IMR-90 (cell line): Measurements from ENCODE around the gene EVL.

Experiments used
- BHLHE40 ChIP-seq: fragments of 150-350 bp; IDR thresholded peaks from 2 replicates; pipeline ENCODE4 v1.6.1; 2016; ENCODE audit warnings: mild to moderate bottlenecking, low read depth, low read length
- POLR2A ChIP-seq: IDR thresholded peaks from 2 replicates; pipeline ENCODE4 v1.6.1; 2012; ENCODE audit warnings: mild to moderate bottlenecking, low read depth, low read length
- RAD21 ChIP-seq: IDR thresholded peaks from 2 replicates; pipeline ENCODE4 v1.6.1; 2012; ENCODE audit warnings: low read length, improper control_type of control experiment
- TF ChIP-seq, protein P1 (sequence below): fragments of 150-350 bp; IDR thresholded peaks from 2 replicates; pipeline ENCODE4 v1.6.1; 2017; ENCODE audit warnings: mild to moderate bottlenecking, antibody characterized with exemption, low read length, low read depth
- TF ChIP-seq, protein P2 (sequence below): fragments of 150-350 bp; IDR thresholded peaks from 2 replicates; pipeline ENCODE4 v1.6.1; 2016; ENCODE audit warnings: low read depth, mild to moderate bottlenecking, low read length, moderate library complexity, borderline replicate concordance
- TF ChIP-seq, protein P3 (sequence below): conservative IDR thresholded peaks from 2 replicates; pipeline ENCODE4 v1.5.1; 2012; ENCODE audit warnings: mild to moderate bottlenecking, low read depth, low read length, improper control_type of control experiment

DNA sequence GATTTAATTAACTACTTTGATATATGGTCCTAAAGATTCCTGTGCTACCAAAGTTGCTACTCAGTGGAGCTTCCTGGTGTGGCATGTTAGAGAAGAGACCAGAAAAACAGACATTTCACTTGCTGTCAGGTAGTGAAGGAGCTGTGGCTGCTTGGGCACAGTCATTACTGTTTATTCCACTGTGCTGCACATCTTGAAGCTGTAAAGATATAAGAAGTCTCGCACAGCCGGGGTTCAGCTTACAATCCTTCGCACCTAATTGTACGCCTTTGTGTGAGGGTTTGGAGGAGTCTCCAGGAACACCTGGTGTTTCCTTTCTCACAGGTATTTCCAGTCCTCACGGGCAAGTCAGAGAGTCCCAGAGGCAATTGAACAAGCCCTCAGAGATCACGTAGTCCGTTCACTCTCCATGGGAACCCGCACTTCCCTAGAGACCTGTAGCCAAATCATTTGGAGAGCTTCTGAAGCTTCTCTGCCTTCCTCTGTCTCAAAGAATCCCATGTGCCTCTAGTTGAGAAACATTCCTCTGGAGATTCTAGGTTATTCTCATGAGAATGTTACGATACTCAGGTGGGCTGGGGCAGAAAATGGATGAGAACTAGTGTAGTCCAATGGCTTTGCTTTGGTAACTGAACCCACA is 4.1 kb downstream of the EVL start:
- TF ChIP-seq, protein P1, sequence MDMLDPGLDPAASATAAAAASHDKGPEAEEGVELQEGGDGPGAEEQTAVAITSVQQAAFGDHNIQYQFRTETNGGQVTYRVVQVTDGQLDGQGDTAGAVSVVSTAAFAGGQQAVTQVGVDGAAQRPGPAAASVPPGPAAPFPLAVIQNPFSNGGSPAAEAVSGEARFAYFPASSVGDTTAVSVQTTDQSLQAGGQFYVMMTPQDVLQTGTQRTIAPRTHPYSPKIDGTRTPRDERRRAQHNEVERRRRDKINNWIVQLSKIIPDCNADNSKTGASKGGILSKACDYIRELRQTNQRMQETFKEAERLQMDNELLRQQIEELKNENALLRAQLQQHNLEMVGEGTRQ: no peak
- TF ChIP-seq BHLHE40 (no peak), RAD21 (no peak), POLR2A (no peak)
- TF ChIP-seq, protein P2, sequence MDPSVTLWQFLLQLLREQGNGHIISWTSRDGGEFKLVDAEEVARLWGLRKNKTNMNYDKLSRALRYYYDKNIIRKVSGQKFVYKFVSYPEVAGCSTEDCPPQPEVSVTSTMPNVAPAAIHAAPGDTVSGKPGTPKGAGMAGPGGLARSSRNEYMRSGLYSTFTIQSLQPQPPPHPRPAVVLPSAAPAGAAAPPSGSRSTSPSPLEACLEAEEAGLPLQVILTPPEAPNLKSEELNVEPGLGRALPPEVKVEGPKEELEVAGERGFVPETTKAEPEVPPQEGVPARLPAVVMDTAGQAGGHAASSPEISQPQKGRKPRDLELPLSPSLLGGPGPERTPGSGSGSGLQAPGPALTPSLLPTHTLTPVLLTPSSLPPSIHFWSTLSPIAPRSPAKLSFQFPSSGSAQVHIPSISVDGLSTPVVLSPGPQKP: no peak
- TF ChIP-seq, protein P3, sequence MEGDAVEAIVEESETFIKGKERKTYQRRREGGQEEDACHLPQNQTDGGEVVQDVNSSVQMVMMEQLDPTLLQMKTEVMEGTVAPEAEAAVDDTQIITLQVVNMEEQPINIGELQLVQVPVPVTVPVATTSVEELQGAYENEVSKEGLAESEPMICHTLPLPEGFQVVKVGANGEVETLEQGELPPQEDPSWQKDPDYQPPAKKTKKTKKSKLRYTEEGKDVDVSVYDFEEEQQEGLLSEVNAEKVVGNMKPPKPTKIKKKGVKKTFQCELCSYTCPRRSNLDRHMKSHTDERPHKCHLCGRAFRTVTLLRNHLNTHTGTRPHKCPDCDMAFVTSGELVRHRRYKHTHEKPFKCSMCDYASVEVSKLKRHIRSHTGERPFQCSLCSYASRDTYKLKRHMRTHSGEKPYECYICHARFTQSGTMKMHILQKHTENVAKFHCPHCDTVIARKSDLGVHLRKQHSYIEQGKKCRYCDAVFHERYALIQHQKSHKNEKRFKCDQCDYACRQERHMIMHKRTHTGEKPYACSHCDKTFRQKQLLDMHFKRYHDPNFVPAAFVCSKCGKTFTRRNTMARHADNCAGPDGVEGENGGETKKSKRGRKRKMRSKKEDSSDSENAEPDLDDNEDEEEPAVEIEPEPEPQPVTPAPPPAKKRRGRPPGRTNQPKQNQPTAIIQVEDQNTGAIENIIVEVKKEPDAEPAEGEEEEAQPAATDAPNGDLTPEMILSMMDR: no peak
